H1 (cell line): ENCODE data around the gene DENND11. TPM values are rescaled to one million over a fixed set of nuclear protein-coding genes. Genes with fewer than 3 reads are reported as not detected.

Experiments
- CHD2 ChIP-seq: IDR thresholded peaks from 2 replicates; pipeline ENCODE4 v1.6.1; 2012; ENCODE audit warnings: low read length, improper control_type of control experiment
- CTCF ChIP-seq, 3 experiments: IDR thresholded peaks; 1 replicate in 2 of 3; 2 replicates in 1 of 3; pipeline versions ENCODE4 v1.5.1 to v1.6.1; 2011; ENCODE audit warnings: low read length in 3 of 3, mild to moderate bottlenecking in 3 of 3, inconsistent platforms in 2 of 3, low read depth in 1 of 3, moderate library complexity in 1 of 3; ENCODE audit not compliant: insufficient read depth in 1 of 3; ENCODE audit errors: control extremely low read depth in 1 of 3
- JUN ChIP-seq: IDR thresholded peaks from 2 replicates; pipeline ENCODE4 v1.6.1; 2011; ENCODE audit warnings: low read depth, mild to moderate bottlenecking, improper control_type of control experiment, low read length
- KDM4A ChIP-seq: IDR thresholded peaks from one replicate; pipeline ENCODE4 v1.7.1; 2012; ENCODE audit warnings: low read depth, mild to moderate bottlenecking, moderate library complexity, low read length, inconsistent platforms; ENCODE audit not compliant: severe bottlenecking
- KDM5A ChIP-seq: fragments of 200-600 bp; IDR thresholded peaks from 2 replicates; pipeline ENCODE4 v1.7.1; 2012; ENCODE audit warnings: mild to moderate bottlenecking, low read length, inconsistent platforms, mixed read lengths
- PHF8 ChIP-seq: fragments of 200-600 bp; sonication (generic); conservative IDR thresholded peaks from 2 replicates; pipeline ENCODE4 v1.7.1; 2012; ENCODE audit warnings: low read depth, mild to moderate bottlenecking, inconsistent platforms, low read length, moderate library complexity
- POLR2A ChIP-seq, 2 experiments: IDR thresholded peaks; 1 replicate in 1 of 2; 2 replicates in 1 of 2; pipeline ENCODE4 v1.6.1; 2011; ENCODE audit warnings: low read depth in 2 of 2, low read length in 2 of 2, mild to moderate bottlenecking in 2 of 2; ENCODE audit errors: control extremely low read depth in 1 of 2
- RXRA ChIP-seq: IDR thresholded peaks from 2 replicates; pipeline ENCODE4 v1.6.1; 2011; ENCODE audit warnings: low read depth, mild to moderate bottlenecking, low read length, moderate library complexity; ENCODE audit not compliant: insufficient read depth
- SIX5 ChIP-seq: IDR thresholded peaks from 2 replicates; pipeline ENCODE4 v1.6.1; 2011; ENCODE audit warnings: mild to moderate bottlenecking, low read depth, low read length
- SP4 ChIP-seq: IDR thresholded peaks from 2 replicates; pipeline ENCODE4 v1.6.1; 2012; ENCODE audit warnings: low read length, inconsistent platforms
- SUZ12 ChIP-seq: fragments of 200-600 bp; sonication (generic); IDR thresholded peaks from 2 replicates; pipeline ENCODE4 v1.6.1; 2012; ENCODE audit warnings: mild to moderate bottlenecking, inconsistent platforms, low read length, moderate library complexity, mixed read lengths
- TBP ChIP-seq: IDR thresholded peaks from 2 replicates; pipeline ENCODE4 v1.6.1; 2011; ENCODE audit warnings: low read depth, low read length, improper control_type of control experiment
- TEAD4 ChIP-seq: IDR thresholded peaks from 2 replicates; pipeline ENCODE4 v1.6.1; 2012; ENCODE audit warnings: low read depth, low read length, inconsistent platforms, mixed read lengths
- YY1 ChIP-seq: IDR thresholded peaks from 2 replicates; pipeline ENCODE4 v1.6.1; 2011; ENCODE audit warnings: low read depth, mild to moderate bottlenecking, low read length
- polyA plus RNA-seq, 7 experiments: library from polyadenylated mRNA; depleted of rRNA in 3 of 7; stranded (reverse) in 5 of 7; unstranded in 2 of 7; fragments of >200 nt in 5 of 7; fragments of 200-250 nt in 2 of 7; gene quantifications; 1 replicate in 5 of 7; 2 replicates in 1 of 7; 4 replicates in 1 of 7; pipeline versions ENCODE4 v1.2.1 to v1.2.3, GENCODE V29; 2011 to 2013; ENCODE audit warnings: missing spikeins in 2 of 7, mixed read lengths in 2 of 7
- total RNA-seq: library from RNA; stranded (reverse); fragmentation: NEBNext Ultra II Directional; extraction: Animal tissue kit (Norgen Biotek cat#: 25700); gene quantifications from 2 replicates; pipeline ENCODE4 v1.2.1, GENCODE V29; 2021

DENND11 gene
- total and polyA plus RNA-seq, 2 of the 8 experiments (the other 6 are each of a cell fraction or from before 2014, with no cell fraction given), result 8.0 to 26.8 TPM

GRCh38 chr7:141737836-141738591, 36.0 kb upstream of the DENND11 start, which contains the start of gene SSBP1 (continued):
- TF ChIP-seq CTCF (IDR thresholded peaks at IDR 0.05; ENCODE audit: control extremely low read depth in 1 of 3, insufficient read depth in 1 of 3, low read depth in 1 of 3, low read length in 3 of 3) (peak; percentile 64 to 85 (median 77)), POLR2A (IDR thresholded peaks at IDR 0.05; ENCODE audit: control extremely low read depth in 1 of 2, low read depth in 2 of 2, low read length in 2 of 2) (peak; percentile 93 to 98), YY1 (peak; percentile 79), CHD2 (peak; percentile 62), TEAD4 (peak; percentile 63), PHF8 (peak; percentile 99), RXRA (no peak), SUZ12 (no peak), SP4 (peak; percentile 93), JUN (no peak), TBP (peak; percentile 91), SIX5 (peak; percentile 47; the same call in 1 of the 2 replicates), KDM5A (peak; percentile 87), KDM4A (peak; percentile 68)
